Mononuclear cell (primary cell): ENCODE measurements around the gene PTPRN2. TPM values are rescaled to one million over a fixed set of nuclear protein-coding genes. Genes with fewer than 3 reads are reported as not detected.
A peak's percentile ranks its signal among the peaks of the same experiment; 100 is the strongest.
"Not testable (repeated sequence)": the region's sequence is repeated elsewhere in the genome, so short reads cannot be mapped to it uniquely, and the experiment has no call there.

Source experiments
- H3K27me3 ChIP-seq: 2 replicates; pipeline ENCODE4 v1.6.0; 2011; ENCODE audit warnings: low read length, control low read depth; ENCODE audit not compliant: insufficient read depth
- H3K4me1 ChIP-seq: 2 replicates; pipeline ENCODE4 v1.5.1; 2011; ENCODE audit warnings: mild to moderate bottlenecking, low read length, control low read depth; ENCODE audit not compliant: insufficient read depth
- H3K4me3 ChIP-seq: 2 replicates; pipeline ENCODE4 v1.5.1; 2011; ENCODE audit warnings: mild to moderate bottlenecking, low read length, moderate library complexity
- H3K9me3 ChIP-seq: 2 replicates; pipeline ENCODE4 v1.5.1; 2011; ENCODE audit warnings: low read depth, mild to moderate bottlenecking, control low read depth, low read length
- total RNA-seq: library from RNA; depleted of rRNA; stranded (reverse); fragments of >200 nt; gene quantifications from one replicate; pipeline ENCODE4 v1.2.3, GENCODE V29; 2012

PTPRN2 gene
- total RNA-seq, 1 donor, result 0.31 TPM

- H3K4me3 ChIP-seq, result peak overlapping the region; percentile 35
- no peaks in the 10 kb centered on the region for H3K27me3 ChIP-seq
- no peaks in the 10 kb centered on the region for H3K9me3 ChIP-seq
- peaks cover 14% of the 10 kb centered on the region for H3K4me1 ChIP-seq
Observed at GRCh38 chr7:157568106-157568769, 1019.4 kb downstream of the PTPRN2 start.

- no peaks in the 10 kb centered on the region for H3K27me3 ChIP-seq
- H3K9me3 ChIP-seq, result no peaks in the 10 kb centered on the region
- peaks cover 14% of the 10 kb centered on the region for H3K4me1 ChIP-seq
- H3K4me3 ChIP-seq, result no peak overlapping the region
Observed at GRCh38 chr7:157567666-157568065, 1020.0 kb downstream of the PTPRN2 start.

DNA sequence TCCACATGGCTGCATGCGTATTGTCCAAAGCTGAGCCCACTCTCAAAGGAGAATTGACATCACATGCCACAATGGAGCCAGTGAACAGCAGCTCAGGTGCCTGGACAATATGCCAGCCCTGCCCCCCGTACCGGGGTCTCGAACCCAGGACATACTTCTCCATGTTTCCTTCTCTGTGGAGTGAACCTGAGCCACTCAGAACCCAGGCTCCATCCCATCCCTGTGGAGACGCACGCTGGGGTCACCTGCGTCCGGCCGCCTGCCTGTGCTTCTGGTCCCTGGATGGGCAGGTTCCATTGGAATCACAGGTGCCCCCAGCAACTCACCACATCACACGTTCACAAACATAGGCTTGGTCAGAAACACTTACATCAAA is 1021.0 kb downstream of the PTPRN2 start:
- H3K9me3 ChIP-seq, result no peaks in the 10 kb centered on the region

DNA sequence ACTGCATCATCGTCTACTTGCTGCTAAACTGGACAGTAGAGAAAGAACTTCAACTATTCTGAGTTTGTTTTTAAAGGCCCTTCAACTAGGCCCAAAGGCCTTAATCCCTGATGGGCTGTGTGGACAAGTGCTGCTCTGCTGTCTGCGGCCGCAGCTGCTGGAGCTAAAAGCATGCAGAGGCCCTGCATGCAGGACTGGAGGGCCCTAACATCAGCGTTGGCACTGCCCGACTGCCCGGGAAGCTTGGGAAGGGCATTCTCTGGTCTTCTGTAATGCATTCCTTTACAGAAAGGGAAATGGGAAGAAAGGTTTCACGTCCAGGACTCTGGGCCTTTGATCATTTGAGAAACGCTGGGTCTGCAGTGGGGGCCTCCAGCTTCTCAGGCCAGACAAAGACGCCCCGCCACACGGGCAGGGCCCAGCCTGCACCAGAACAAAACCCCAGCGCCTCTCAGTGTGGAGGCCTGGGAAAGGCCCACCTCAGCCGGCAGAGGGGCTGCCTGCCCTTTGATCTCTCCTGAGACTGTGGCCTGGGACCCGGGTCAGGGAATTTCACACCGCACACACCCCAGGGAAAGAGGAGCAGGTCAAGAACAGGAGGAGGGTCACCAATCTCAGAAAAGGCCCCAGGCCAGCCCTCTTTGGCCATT is 1021.5 kb downstream of the PTPRN2 start:
- Histone ChIP-seq H3K4me3 (no peak overlapping the region), H3K9me3 (no peaks in the 10 kb centered on the region), H3K4me1 (peaks cover 14% of the 10 kb centered on the region), H3K27me3 (no peaks in the 10 kb centered on the region)

More for the DNA sequence above, 1021.0 kb downstream of the PTPRN2 start:
- Histone ChIP-seq H3K27me3 (no peaks in the 10 kb centered on the region), H3K4me3 (no peak overlapping the region), H3K4me1 (peaks cover 14% of the 10 kb centered on the region)

- Histone ChIP-seq H3K9me3 (no peaks in the 10 kb centered on the region), H3K4me1 (peaks cover 14% of the 10 kb centered on the region), H3K27me3 (no peaks in the 10 kb centered on the region), H3K4me3 (no peak overlapping the region)
Observed at GRCh38 chr7:157565201-157565626, 1022.4 kb downstream of the PTPRN2 start.

GRCh38 chr7:157564517-157565177 is 1023.0 kb downstream of the PTPRN2 start:
- H3K27me3 ChIP-seq, result no peaks in the 10 kb centered on the region
- H3K4me1 ChIP-seq, result peaks cover 14% of the 10 kb centered on the region
- no peak overlapping the region for H3K4me3 ChIP-seq
- H3K9me3 ChIP-seq, result no peaks in the 10 kb centered on the region

GRCh38 chr7:157563467-157564135 is 1024.0 kb downstream of the PTPRN2 start:
- H3K4me3 ChIP-seq, H3K9me3 ChIP-seq, H3K4me1 ChIP-seq, H3K27me3 ChIP-seq: not testable (repeated sequence)

- H3K4me1 ChIP-seq, H3K4me3 ChIP-seq, H3K9me3 ChIP-seq, H3K27me3 ChIP-seq: not testable (repeated sequence)
Observed at GRCh38 chr7:157562522-157563398, 1024.9 kb downstream of the PTPRN2 start.

GRCh38 chr7:157561816-157562410 is 1025.7 kb downstream of the PTPRN2 start:
- no peak overlapping the region for H3K4me3 ChIP-seq
- no peaks in the 10 kb centered on the region for H3K27me3 ChIP-seq
- H3K9me3 ChIP-seq, result no peaks in the 10 kb centered on the region

DNA sequence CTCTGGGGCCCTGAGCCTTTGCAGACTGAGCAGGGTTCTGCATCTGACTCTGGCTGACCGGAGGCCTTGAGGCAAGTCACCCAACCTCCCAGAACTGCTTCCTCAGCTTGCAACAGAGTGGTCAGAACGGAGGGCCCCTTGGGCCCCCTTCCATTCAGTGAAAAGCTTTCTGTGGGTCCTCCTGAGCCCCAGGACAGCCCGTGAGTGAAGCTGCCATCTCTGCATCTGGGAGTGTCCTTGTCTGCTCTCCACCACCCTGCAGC is 1026.2 kb downstream of the PTPRN2 start:
- Histone ChIP-seq H3K4me3 (no peak overlapping the region), H3K27me3 (no peaks in the 10 kb centered on the region), H3K4me1 (no peaks in the 10 kb centered on the region), H3K9me3 (no peaks in the 10 kb centered on the region)

More at GRCh38 chr7:157561816-157562410, 1025.7 kb downstream of the PTPRN2 start:
- no peaks in the 10 kb centered on the region for H3K4me1 ChIP-seq

DNA sequence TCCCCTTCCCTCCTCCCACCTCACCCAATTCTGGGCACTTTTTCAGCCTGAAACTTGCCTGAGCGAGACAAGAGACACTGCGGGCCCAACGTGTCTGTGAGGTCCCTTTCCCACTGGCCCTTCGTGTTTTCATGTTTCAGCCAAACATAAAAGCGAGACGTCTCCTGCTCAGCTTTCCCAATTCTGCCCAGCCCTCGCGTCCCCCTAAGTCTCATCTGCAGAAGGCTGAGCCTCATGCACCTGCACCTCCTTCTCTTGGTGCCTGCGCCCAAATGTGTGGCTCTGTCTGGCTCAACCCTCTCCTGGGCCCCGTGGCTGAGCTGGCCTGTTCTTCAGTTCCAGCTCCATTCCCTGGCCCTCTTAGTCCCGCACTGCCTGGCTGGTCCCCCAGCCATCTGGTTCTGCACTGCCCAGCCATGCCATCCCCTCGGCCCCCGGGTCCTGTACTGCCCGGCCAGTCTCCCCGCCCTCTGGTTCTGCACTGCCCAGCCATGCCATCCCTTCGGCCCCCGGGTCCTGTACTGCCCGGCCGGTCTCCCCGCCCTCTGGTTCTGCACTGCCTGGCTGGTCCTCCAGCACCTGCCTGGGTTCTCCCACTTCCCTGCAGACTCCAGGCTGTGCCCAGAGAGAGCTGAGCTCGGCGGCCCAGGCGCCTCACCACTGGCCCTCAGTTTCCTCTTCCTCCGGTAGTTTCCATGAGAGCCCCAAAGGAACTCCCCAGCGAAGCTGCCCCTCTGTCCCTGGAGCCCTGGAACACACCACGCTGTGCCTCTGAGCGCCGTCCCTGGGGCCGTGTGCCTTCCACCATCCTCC is 1026.7 kb downstream of the PTPRN2 start:
- Histone ChIP-seq H3K4me3 (no peak overlapping the region), H3K4me1 (no peaks in the 10 kb centered on the region), H3K27me3 (no peaks in the 10 kb centered on the region), H3K9me3 (no peaks in the 10 kb centered on the region)

GRCh38 chr7:157560258-157560654 is 1027.4 kb downstream of the PTPRN2 start:
- Histone ChIP-seq H3K4me3 (no peak overlapping the region), H3K4me1 (no peaks in the 10 kb centered on the region), H3K27me3 (no peaks in the 10 kb centered on the region), H3K9me3 (no peaks in the 10 kb centered on the region)

GRCh38 chr7:157559596-157560257 is 1027.9 kb downstream of the PTPRN2 start:
- Histone ChIP-seq H3K4me3 (no peak overlapping the region), H3K9me3 (no peaks in the 10 kb centered on the region), H3K4me1 (no peaks in the 10 kb centered on the region), H3K27me3 (no peaks in the 10 kb centered on the region)
